Immature natural killer cell (primary cell): Measurements from ENCODE around the gene ECSIT. TPM values are rescaled to one million over a fixed set of nuclear protein-coding genes. Genes with fewer than 3 reads are reported as not detected.

Experiments used
- DNase-seq, 3 donors: peaks; one replicate each; pipeline ENCODE4 v3.0.0; 2022; ENCODE audit warnings: mixed read lengths in 1 of 3
- H3K27ac Mint-ChIP-seq, 6 donors: one replicate each; pipeline ENCODE4 v1.8.0; 2020; ENCODE audit warnings: mixed read lengths in 6 of 6, mild to moderate bottlenecking in 5 of 6, inconsistent platforms in 4 of 6, moderate library complexity in 3 of 6
- H3K27me3 Mint-ChIP-seq, 3 donors: one replicate each; pipeline ENCODE4 v1.8.0; 2020 to 2021; ENCODE audit warnings: low read depth in 3 of 3, mild to moderate bottlenecking in 3 of 3, mixed read lengths in 3 of 3, moderate library complexity in 3 of 3, inconsistent platforms in 1 of 3
- H3K36me3 Mint-ChIP-seq, 3 donors: one replicate each; pipeline ENCODE4 v1.8.0; 2020; ENCODE audit warnings: mixed read lengths in 3 of 3, inconsistent platforms in 2 of 3, mild to moderate bottlenecking in 2 of 3
- H3K4me1 Mint-ChIP-seq, 2 donors: one replicate each; pipeline ENCODE4 v1.8.0; 2020; ENCODE audit warnings: inconsistent platforms in 2 of 2, mild to moderate bottlenecking in 2 of 2, mixed read lengths in 2 of 2, moderate library complexity in 1 of 2
- H3K4me3 Mint-ChIP-seq, 5 donors: one replicate each; pipeline ENCODE4 v1.8.0; 2020; ENCODE audit warnings: mild to moderate bottlenecking in 5 of 5, mixed read lengths in 5 of 5, inconsistent platforms in 3 of 5, moderate library complexity in 3 of 5
- H3K9me3 Mint-ChIP-seq, 6 donors: one replicate each; pipeline ENCODE4 v1.8.0; 2020; ENCODE audit warnings: mild to moderate bottlenecking in 6 of 6, mixed read lengths in 6 of 6, inconsistent platforms in 4 of 6, moderate library complexity in 3 of 6
- polyA plus RNA-seq, 3 donors: library from polyadenylated mRNA; unstranded; fragments of 300-500 nt; fragmentation: Illumina TruSeq; gene quantifications; one replicate each; pipeline ENCODE4 v1.2.3, GENCODE V29; 2021

The ECSIT gene
- polyA plus RNA-seq, 3 donors from 2014 or later: 25.6 to 29.4 (median 26.2) TPM

DNA sequence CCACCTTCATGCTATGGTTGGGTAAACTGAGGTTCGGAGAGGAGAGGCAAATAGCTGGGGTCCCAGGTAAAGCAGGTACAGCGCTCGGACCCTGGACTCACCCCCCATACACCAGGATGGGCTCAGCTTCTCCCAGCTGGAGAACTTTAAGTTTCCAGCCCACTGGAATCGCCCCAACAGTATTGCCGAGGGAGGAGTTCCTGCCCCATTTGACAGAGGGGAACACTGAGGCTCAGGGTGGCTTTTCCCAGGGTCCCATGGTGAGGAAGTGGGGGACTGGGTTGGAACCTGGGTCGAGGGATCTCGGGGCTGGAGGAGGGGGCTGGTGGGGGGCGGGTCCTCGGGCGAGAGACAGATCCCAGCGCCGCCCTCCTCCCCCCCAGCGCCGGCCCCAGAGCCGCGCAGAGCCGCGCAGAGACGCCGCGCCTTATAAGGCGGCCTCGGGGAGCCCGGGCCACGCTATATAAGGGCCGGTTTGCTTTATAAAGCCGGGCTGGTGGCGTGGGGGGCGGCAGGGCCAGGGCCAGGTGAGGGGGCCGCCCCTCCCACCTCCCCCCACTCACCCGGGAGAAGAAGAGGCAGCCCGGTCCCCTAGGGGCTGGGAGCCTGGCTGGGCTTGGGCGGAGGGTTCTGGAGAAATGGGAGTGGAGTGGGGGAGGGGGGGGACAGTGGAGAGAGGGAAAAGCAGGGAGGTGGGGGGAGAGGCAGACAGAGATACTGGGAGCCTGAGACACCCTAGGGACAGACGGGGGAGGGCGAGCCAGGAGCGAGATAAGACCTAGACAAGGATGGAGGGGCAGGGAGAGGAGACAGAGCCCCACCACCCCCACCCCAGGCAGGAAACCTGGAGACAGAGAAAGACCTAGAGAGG, 10.8 kb upstream of the ECSIT start:
- H3K27me3 Mint-ChIP-seq: peaks cover 4 to 22% (median 9%) of the 10 kb centered on the region in 3 donors
- H3K9me3 Mint-ChIP-seq: no peaks in the 10 kb centered on the region

DNA sequence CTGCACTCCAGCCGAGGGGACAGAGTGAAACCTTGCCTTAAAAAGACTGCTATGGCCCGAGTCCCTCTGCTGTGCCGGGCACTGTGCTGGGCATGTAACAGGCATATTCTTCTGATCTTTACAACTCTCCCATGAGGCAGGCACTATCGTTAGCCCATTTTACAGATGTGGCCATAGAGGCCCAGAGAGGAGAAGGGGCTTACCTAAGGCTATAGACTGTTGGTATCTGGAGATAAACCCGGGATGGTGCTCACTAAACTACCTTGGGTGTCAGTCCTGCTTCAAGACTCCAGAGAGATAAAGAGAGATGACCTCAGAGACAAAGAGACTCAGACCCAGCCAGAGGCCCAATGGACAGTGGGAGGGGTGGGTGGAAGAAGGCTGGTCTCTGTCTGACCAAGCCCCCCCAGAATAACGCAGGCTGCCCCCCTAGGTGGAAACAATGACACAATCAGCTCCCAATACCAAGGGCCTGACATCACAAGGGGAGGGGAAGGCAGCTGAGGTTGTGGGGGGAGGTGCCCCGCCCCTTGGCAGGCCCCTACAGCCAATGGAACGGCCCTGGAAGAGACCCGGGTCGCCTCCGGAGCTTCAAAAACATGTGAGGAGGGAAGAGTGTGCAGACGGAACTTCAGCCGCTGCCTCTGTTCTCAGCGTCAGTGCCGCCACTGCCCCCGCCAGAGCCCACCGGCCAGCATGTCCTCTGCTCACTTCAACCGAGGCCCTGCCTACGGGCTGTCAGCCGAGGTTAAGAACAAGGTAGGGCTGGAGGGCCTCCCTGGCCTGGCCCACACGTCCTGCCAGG, 9.5 kb upstream of the ECSIT start, which contains the start of gene CNN1:
TSS of gene CNN1 (plus strand) at position 620 of the 805 bp plus-strand sequence. CDS start at position 697, 77 bp downstream.
- Mint-ChIP-seq H3K4me3 (no peak within 1 kb of the TSS), H3K27ac (no peak within 1 kb of the TSS), H3K4me1 (peaks cover 8 to 15% of the 10 kb centered on the region in 2 donors), H3K9me3 (no peaks in the 10 kb centered on the region), H3K36me3 (no peaks in the 10 kb centered on the region), H3K27me3 (peaks cover 4 to 17% (median 10%) of the 10 kb centered on the region in 3 donors)
- no peak for DNase-seq

More for the DNA sequence above, 10.8 kb upstream of the ECSIT start:
- no peak for DNase-seq
- H3K4me1 Mint-ChIP-seq: peaks cover 8 to 12% of the 10 kb centered on the region in 2 donors
- H3K4me3 Mint-ChIP-seq: no peak overlapping the region
- H3K27ac Mint-ChIP-seq: no peak overlapping the region
- no peaks in the 10 kb centered on the region for H3K36me3 Mint-ChIP-seq

DNA sequence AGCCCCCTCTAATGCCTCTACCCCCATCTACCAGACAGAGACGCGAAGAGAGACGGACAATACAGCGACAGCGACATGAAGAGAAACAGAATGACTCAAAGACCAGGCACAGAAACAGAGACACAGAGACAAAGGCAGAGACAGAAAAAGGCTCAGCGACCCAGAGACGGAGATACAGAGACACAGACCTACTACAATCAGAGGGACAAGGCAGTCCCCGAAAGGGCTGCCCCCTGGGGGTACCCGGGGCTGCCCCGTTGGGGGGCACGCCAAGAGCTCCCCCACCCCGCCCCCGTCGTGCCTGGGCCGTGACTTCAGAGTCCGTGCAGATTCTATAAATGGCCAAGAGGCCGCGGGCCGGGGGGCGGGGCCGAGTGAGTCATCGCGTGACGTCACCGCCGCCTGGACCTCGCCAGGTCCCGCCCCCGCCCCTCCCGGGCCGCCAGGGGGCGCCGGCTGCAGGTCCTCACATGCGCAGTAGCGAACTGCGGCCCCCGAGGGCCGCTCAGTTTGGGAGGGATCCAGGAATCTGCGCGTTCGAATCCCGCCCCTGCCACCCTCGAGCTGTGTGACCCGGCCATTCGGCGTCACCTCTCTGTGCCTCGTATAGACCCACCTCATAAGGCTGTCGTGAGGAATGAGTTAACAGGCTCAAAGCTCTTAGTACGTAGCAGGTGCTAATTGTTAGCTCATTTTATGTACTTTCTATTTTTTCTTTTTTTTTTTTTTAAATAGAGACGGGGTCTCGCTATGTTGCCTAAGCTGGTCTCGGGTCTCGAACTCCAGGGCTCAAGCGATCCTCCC, 7.1 kb upstream of the ECSIT start:
- no peaks in the 10 kb centered on the region for H3K9me3 Mint-ChIP-seq
- H3K4me3 Mint-ChIP-seq: peak overlapping the region; percentile 66 to 82 (median 71)
- H3K27me3 Mint-ChIP-seq: peaks cover 4 to 14% (median 9%) of the 10 kb centered on the region in 3 donors
- H3K36me3 Mint-ChIP-seq: no peaks in the 10 kb centered on the region
- peak overlapping the region; percentile 38 to 90 (median 76) for H3K27ac Mint-ChIP-seq
- H3K4me1 Mint-ChIP-seq: peaks cover 8 to 15% of the 10 kb centered on the region in 2 donors
- peak; percentile 83 to 86 (median 86) for DNase-seq

DNA sequence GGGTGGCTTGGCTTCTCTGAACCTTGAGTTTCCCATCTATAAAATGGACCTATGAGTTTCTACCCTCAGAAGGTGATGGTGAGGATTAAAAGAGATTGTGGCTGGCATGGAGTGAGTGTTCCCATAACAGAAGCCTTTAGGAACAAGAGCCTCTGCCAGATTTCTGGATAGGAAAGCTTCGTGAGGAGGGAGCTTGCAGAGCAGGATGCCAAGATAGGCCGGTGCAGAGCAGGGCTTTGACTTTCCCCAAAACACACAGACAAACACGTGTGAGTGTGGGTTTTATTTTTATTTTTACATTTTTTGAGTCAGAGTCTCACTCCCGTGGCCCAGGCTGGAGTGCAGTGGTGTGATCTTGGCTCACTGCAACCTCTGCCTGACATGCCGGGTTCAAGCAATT, 6.0 kb upstream of the ECSIT start:
- peak overlapping the region in 5 of 6 donors; percentile 17 to 83 (median 78) for H3K27ac Mint-ChIP-seq
- peaks cover 8 to 10% (median 9%) of the 10 kb centered on the region in 3 donors for H3K27me3 Mint-ChIP-seq
- no peaks in the 10 kb centered on the region for H3K9me3 Mint-ChIP-seq
- H3K4me1 Mint-ChIP-seq: peaks cover 8 to 18% of the 10 kb centered on the region in 2 donors
- DNase-seq: no peak
- peak overlapping the region in 2 of 5 donors; percentile 42 to 66 for H3K4me3 Mint-ChIP-seq
- no peaks in the 10 kb centered on the region for H3K36me3 Mint-ChIP-seq

DNA sequence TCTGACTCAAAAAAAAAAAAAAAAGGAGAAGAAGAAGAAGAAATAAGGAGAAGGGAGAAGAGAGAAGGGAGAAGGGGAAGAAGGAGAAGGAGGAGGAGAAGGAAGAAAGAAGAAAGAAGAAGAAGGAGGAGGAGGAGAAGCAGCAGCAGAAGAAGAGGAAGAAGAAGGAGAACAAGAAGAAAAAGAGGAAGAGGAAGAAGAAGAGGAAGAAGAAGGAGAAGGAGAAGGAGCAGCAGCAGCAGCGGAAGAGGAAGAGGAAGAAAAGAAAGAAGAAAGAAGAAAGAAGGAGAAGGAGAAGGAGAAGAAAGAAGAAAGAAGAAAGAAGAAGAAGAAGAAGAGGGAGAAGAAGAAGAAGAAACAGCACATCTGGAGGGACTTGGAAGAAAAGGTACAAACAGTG, 5.6 kb upstream of the ECSIT start:
- peaks cover 8 to 10% (median 9%) of the 10 kb centered on the region in 3 donors for H3K27me3 Mint-ChIP-seq
- H3K27ac Mint-ChIP-seq: peak overlapping the region in 5 of 6 donors; percentile 17 to 83 (median 70)
- peaks cover 8 to 18% of the 10 kb centered on the region in 2 donors for H3K4me1 Mint-ChIP-seq
- DNase-seq: no peak
- H3K4me3 Mint-ChIP-seq: peak overlapping the region in 2 of 5 donors; percentile 31 to 66
- H3K36me3 Mint-ChIP-seq: no peaks in the 10 kb centered on the region
- no peaks in the 10 kb centered on the region for H3K9me3 Mint-ChIP-seq

DNA sequence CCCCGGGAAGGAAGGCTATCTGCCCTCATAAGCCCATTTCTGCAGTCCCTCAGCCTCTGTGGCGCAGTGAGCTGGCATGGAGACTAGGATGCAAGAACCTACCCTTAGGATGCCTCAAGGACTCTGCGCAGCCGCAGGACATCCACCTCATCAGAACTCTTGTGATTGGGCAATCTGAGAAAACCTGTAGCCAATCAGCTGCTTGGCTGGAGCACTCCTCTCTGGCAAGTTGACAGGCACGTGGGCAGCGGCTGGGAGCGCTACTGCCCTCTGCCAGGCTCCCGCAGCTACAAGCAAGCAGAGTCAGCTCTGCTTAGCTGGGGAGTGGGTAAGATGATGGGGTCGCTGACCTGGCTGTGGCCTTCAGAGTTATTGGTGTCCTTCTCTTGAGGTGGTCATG, 1.5 kb upstream of the ECSIT start:
- H3K36me3 Mint-ChIP-seq: peaks cover 0 to 4% (median 3%) of the 10 kb centered on the region in 3 donors
- peaks cover 25 to 26% of the 10 kb centered on the region in 2 donors for H3K4me1 Mint-ChIP-seq
- H3K27me3 Mint-ChIP-seq: peaks cover 3 to 7% (median 6%) of the 10 kb centered on the region in 3 donors
- peak overlapping the region in 1 of 5 donors; percentile 42 for H3K4me3 Mint-ChIP-seq
- no peaks in the 10 kb centered on the region for H3K9me3 Mint-ChIP-seq
- no peak overlapping the region for H3K27ac Mint-ChIP-seq
- DNase-seq: peak; percentile 22 to 28 (median 25)

DNA sequence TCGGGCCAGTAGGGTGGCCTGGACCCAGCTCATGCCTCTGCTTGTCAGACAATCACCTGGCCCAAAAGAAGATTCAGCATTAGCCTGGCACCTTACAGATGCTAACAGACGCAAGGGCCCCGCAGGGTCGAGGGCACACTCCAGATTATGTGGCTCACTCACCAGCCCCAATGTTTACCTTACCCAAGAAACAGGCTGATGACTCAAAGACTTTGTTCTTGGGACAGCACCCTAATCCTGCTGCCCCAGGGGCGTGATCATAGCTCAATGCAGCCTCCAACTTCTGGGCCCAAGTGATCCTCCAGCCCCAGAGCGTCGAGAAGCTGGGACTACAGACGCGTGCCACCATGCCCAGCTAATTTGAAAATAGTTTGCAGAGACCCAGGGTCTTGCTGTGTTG, 9.8 kb downstream of the ECSIT start:
- Mint-ChIP-seq H3K27me3 (no peaks in the 10 kb centered on the region), H3K9me3 (no peaks in the 10 kb centered on the region), H3K36me3 (peaks cover 7 to 18% (median 8%) of the 10 kb centered on the region in 3 donors), H3K27ac (no peak overlapping the region), H3K4me1 (peaks cover 0 to 7% of the 10 kb centered on the region in 2 donors), H3K4me3 (no peak overlapping the region)
- no peak for DNase-seq

DNA sequence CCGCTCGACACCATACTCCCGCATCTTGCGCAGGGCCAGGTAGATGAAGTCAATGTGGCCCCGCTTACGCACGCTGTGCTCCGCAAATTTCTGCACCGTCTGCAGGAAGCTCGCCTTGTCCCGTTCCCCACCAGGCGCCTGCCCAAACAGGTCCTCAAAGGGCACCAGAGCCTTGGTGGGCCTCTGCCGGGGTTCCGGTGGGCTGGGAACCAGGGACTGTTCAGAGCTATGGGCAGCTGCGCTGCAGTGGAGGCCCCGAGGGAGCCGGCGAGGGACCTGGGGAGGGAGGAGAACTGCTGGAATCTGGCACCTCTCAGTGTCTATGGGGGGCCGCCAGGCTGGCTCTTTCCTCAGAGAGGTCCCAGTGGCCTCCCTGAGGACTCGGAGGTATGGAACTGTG, 15.0 kb downstream of the ECSIT start:
- Mint-ChIP-seq H3K27me3 (peaks cover 0 to 2% (median 0%) of the 10 kb centered on the region in 3 donors), H3K4me3 (no peak overlapping the region), H3K36me3 (peaks cover 0 to 21% (median 4%) of the 10 kb centered on the region in 3 donors), H3K9me3 (no peaks in the 10 kb centered on the region), H3K4me1 (no peaks in the 10 kb centered on the region), H3K27ac (no peak overlapping the region)
- DNase-seq: no peak

DNA sequence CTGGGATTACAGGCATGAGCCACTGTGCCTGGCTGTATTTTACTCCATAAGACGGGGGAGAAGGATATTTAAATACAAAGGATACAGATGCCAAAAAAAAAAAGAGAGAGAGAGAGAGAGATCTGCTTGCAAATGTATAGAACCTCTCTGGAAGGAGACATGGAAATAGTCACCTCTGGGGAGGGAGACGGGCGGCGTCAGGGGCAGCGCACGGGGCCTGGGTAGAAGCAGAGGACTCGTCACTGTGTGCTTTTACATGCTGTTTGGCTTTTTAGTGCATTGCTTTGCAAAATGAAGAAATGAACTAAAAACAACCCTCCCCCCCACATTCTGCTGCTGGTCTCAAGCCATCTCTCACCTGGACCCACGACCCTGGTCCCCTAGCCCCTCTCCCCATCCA, 18.5 kb downstream of the ECSIT start:
- H3K27me3 Mint-ChIP-seq: peaks cover 5 to 6% (median 5%) of the 10 kb centered on the region in 3 donors
- H3K36me3 Mint-ChIP-seq: peaks cover 0 to 16% (median 4%) of the 10 kb centered on the region in 3 donors
- DNase-seq: no peak
- H3K4me1 Mint-ChIP-seq: peaks cover 5 to 6% of the 10 kb centered on the region in 2 donors
- no peak overlapping the region for H3K4me3 Mint-ChIP-seq
- no peaks in the 10 kb centered on the region for H3K9me3 Mint-ChIP-seq
- no peak overlapping the region for H3K27ac Mint-ChIP-seq

DNA sequence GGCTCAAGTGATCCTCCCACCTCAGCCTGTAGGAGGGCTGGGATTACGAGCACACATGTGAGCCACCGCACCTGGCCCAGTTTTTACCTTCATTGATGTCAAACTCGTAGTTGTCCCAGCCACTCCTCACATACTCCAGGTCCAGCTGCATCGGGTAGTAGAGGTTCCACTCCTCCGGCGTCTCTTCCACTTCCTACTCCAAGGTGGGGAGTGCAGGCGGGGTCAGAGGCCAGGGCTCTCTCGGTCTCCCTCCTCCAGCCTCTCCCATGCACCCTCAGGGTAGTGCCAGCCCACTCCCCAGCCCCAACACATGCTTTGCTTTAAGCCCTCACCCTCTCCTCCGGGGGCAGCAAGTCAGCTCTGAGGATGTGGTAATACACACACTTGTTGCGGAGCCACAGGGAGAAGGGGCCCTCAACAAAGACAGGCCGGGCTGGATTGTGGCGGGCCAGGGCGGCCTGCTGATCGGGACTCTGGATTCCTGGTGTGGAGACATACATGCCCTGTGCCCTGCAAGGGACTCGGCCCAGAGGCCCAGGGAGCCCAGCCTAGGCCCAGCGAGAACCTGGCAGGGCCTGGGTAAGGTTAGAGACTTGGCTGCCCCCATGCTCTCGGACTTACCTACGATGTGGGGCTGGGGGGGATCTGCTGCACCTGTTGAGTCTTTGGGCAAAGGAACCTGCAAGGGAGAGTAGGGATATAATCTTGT, 21.4 kb downstream of the ECSIT start:
- Mint-ChIP-seq H3K4me3 (peak overlapping the region in 4 of 5 donors; percentile 3 to 56 (median 42)), H3K4me1 (peaks cover 13 to 14% of the 10 kb centered on the region in 2 donors), H3K27me3 (peaks cover 5 to 7% (median 5%) of the 10 kb centered on the region in 3 donors), H3K27ac (no peak overlapping the region), H3K9me3 (no peaks in the 10 kb centered on the region), H3K36me3 (peaks cover 0 to 8% (median 4%) of the 10 kb centered on the region in 3 donors)
- no peak for DNase-seq

DNA sequence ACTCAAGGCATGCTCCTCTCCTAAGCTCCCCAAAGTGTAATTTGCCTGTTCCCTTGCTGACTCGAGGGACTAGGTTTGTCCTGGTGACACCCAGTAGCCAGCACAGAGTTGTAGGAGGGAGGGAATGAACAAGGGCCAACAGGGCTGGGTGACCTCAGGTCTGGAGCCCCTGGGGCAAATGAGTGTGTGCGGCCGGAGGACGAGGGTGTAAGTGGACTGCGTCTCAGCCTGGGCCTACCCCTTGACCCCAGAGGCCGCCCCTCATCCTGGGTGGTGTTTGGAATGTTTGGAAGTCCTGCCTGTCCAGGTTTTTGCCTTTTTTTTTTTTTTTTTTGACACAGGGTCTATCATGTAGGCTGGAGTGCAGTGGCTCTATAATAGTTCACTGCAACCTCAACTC, 22.0 kb downstream of the ECSIT start:
- Mint-ChIP-seq H3K4me1 (peaks cover 13 to 14% of the 10 kb centered on the region in 2 donors), H3K4me3 (peak overlapping the region; percentile 56 to 92 (median 87)), H3K27ac (peak overlapping the region in 3 of 6 donors; percentile 3 to 53 (median 33)), H3K27me3 (peaks cover 5 to 7% (median 5%) of the 10 kb centered on the region in 3 donors), H3K36me3 (peaks cover 0 to 8% (median 4%) of the 10 kb centered on the region in 3 donors), H3K9me3 (no peaks in the 10 kb centered on the region)
- no peak for DNase-seq

DNA sequence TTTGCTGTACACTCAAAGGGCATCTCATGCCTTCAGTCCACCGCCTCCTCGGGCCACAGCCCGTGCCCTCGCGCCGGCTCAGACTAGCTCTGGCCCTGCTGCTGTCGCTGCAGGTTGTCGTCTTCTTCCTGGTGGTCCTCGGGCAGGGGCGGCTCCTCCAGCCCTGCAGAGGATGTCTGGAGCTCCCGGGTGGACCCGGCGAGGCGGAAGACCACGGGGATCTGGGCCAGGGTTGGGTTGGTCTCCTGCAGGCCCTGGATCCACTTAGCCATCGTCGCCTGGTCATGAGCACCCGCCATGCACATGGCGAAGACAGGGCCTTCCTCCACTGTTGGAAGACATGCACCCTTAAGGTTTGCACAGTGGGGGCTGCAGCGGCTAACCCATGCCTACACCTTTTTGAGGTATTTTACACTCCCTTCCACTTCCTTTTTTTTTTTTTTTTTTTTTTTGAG, 22.8 kb downstream of the ECSIT start:
- Mint-ChIP-seq H3K4me3 (peak overlapping the region; percentile 87 to 93 (median 91)), H3K36me3 (peaks cover under 1 to 4% (median 4%) of the 10 kb centered on the region in 3 donors), H3K27me3 (peaks cover 3 to 9% (median 5%) of the 10 kb centered on the region in 3 donors), H3K4me1 (peaks cover 13 to 14% of the 10 kb centered on the region in 2 donors), H3K27ac (peak overlapping the region; percentile 83 to 96 (median 92)), H3K9me3 (no peaks in the 10 kb centered on the region)
- DNase-seq: no peak
